RCC 7860 (cell line): ENCODE results near the gene ZFYVE16.
"Not testable (repeated sequence)": the region's sequence is repeated elsewhere in the genome, so short reads cannot be mapped to it uniquely, and the experiment has no call there.

Experiments used
- DNase-seq: peaks from one replicate; pipeline ENCODE4 v3.0.0-alpha.2; 2015; ENCODE audit warnings: low spot score
- FAIRE-seq: peaks from 2 replicates; lab custom pipeline; 2012; peaks lifted over from hg19 to GRCh38; lab: Jason Lieb, UNC

ZFYVE16 gene

GRCh38 chr5:80409367-80409966 is 1.6 kb downstream of the ZFYVE16 start:
- DNase-seq (no peak), FAIRE-seq (no peak)

GRCh38 chr5:80411589-80412219 is 3.8 kb downstream of the ZFYVE16 start:
- DNase-seq: no peak
- no peak for FAIRE-seq

GRCh38 chr5:80414113-80414512 is 6.2 kb downstream of the ZFYVE16 start:
- no peak for FAIRE-seq

GRCh38 chr5:80417973-80418372 is 10.1 kb downstream of the ZFYVE16 start:
- FAIRE-seq: no peak

More at GRCh38 chr5:80414113-80414512, 6.2 kb downstream of the ZFYVE16 start:
- no peak for DNase-seq

GRCh38 chr5:80424365-80424764 is 16.5 kb downstream of the ZFYVE16 start:
- DNase-seq, FAIRE-seq: not testable (repeated sequence)

More at GRCh38 chr5:80417973-80418372, 10.1 kb downstream of the ZFYVE16 start:
- no peak for DNase-seq

- FAIRE-seq (no peak), DNase-seq (no peak)
Measured at GRCh38 chr5:80435476-80435875, 27.6 kb downstream of the ZFYVE16 start.

- DNase-seq (no peak), FAIRE-seq (no peak)
Measured at GRCh38 chr5:80437326-80437725, 29.5 kb downstream of the ZFYVE16 start.

- FAIRE-seq (no peak), DNase-seq (no peak)
Measured at GRCh38 chr5:80438739-80439138, 30.9 kb downstream of the ZFYVE16 start.

GRCh38 chr5:80439213-80439612 is 31.3 kb downstream of the ZFYVE16 start:
- DNase-seq (no peak), FAIRE-seq (no peak)

- no peak for FAIRE-seq
- no peak for DNase-seq
Measured at GRCh38 chr5:80442742-80443141, 34.9 kb downstream of the ZFYVE16 start.

GRCh38 chr5:80453366-80453765 is 45.5 kb downstream of the ZFYVE16 start:
- FAIRE-seq (no peak), DNase-seq (no peak)

- no peak for FAIRE-seq
- DNase-seq: no peak
Measured at GRCh38 chr5:80463269-80463668, 55.4 kb downstream of the ZFYVE16 start.

GRCh38 chr5:80466669-80467485 is 59.0 kb downstream of the ZFYVE16 start:
- no peak for FAIRE-seq

GRCh38 chr5:80468131-80468530 is 60.3 kb downstream of the ZFYVE16 start:
- DNase-seq (no peak), FAIRE-seq (no peak)

More at GRCh38 chr5:80466669-80467485, 59.0 kb downstream of the ZFYVE16 start:
- DNase-seq: no peak

- not testable (repeated sequence) for FAIRE-seq, DNase-seq
Measured at GRCh38 chr5:80470631-80471030, 62.8 kb downstream of the ZFYVE16 start.

GRCh38 chr5:80474929-80475328 is 67.1 kb downstream of the ZFYVE16 start:
- no peak for DNase-seq
- FAIRE-seq: no peak

GRCh38 chr5:80479713-80480112 is 71.8 kb downstream of the ZFYVE16 start:
- FAIRE-seq (no peak), DNase-seq (no peak)

- FAIRE-seq (no peak), DNase-seq (no peak)
Measured at GRCh38 chr5:80480354-80480753, 72.5 kb downstream of the ZFYVE16 start.

GRCh38 chr5:80481019-80481893 is 73.4 kb downstream of the ZFYVE16 start:
- DNase-seq (peak; percentile 8), FAIRE-seq (no peak)

- no peak for FAIRE-seq
- DNase-seq: no peak
Measured at GRCh38 chr5:80482578-80482977, 74.7 kb downstream of the ZFYVE16 start.
